Coronary artery (tissue), 2 donors: Measurements from ENCODE around the gene COL5A1.
A peak's percentile ranks its signal among the peaks of the same experiment; 100 is the strongest.

Experiments
- DNase-seq: peaks from one replicate; pipeline ENCODE4 v3.0.0-alpha.2; 2017; ENCODE audit warnings: low spot score
- H3K27ac ChIP-seq, 2 donors: fragments of 200-600 bp; sonication (generic); one replicate each; pipeline ENCODE4 v1.5.1; 2016 to 2019
- H3K4me3 ChIP-seq: fragments of 200-600 bp; sonication (generic); 2 replicates; pipeline ENCODE4 v1.5.1; 2016; ENCODE audit warnings: mild to moderate bottlenecking, moderate library complexity
- CTCF ChIP-seq: fragments of 200-600 bp; sonication (generic); IDR thresholded peaks from one replicate; pipeline ENCODE4 v1.5.1; 2019; ENCODE audit warnings: antibody characterized with exemption

Gene COL5A1

GRCh38 chr9:134770972-134771971 lies 129.7 kb downstream of the COL5A1 start:
- no peak overlapping the region for H3K4me3 ChIP-seq
- DNase-seq = no peak
- TF ChIP-seq CTCF = no peak
- no peak overlapping the region for H3K27ac ChIP-seq

- no peak for DNase-seq
Measured at GRCh38 chr9:134772331-134772730, 130.7 kb downstream of the COL5A1 start.

GRCh38 chr9:134773842-134774241 lies 132.2 kb downstream of the COL5A1 start:
- no peak for TF ChIP-seq CTCF
- H3K4me3 ChIP-seq = no peak overlapping the region
- no peak overlapping the region for H3K27ac ChIP-seq
- DNase-seq = no peak

More at GRCh38 chr9:134772331-134772730, 130.7 kb downstream of the COL5A1 start:
- no peak for TF ChIP-seq CTCF
- Histone ChIP-seq H3K27ac (no peak overlapping the region), H3K4me3 (no peak overlapping the region)

GRCh38 chr9:134774410-134774809 lies 132.8 kb downstream of the COL5A1 start:
- Histone ChIP-seq H3K4me3 (no peak overlapping the region), H3K27ac (no peak overlapping the region)
- no peak for TF ChIP-seq CTCF
- DNase-seq = no peak

- peak overlapping the region in 1 of 2 donors; percentile 36 for H3K27ac ChIP-seq
- DNase-seq = no peak
- no peak overlapping the region for H3K4me3 ChIP-seq
- no peak for TF ChIP-seq CTCF
Measured at GRCh38 chr9:134775081-134775951, 133.7 kb downstream of the COL5A1 start.

GRCh38 chr9:134776080-134776796 lies 134.6 kb downstream of the COL5A1 start:
- no peak for TF ChIP-seq CTCF
- no peak for DNase-seq
- Histone ChIP-seq H3K4me3 (no peak overlapping the region), H3K27ac (peak overlapping the region in 1 of 2 donors; percentile 36)
